ENCODE data around the gene ROCK2. TPM values are rescaled to one million over a fixed set of nuclear protein-coding genes. Genes with fewer than 3 reads are reported as not detected.
"Not testable (repeated sequence)": the region's sequence is repeated elsewhere in the genome, so short reads cannot be mapped to it uniquely, and the experiment has no call there.

Gene ROCK2
- total and polyA plus RNA-seq, 7 donors, result 15.2 to 74.8 (median 43.5) TPM

GRCh38 chr2:11174222-11174621 lies 170.2 kb downstream of the ROCK2 start:
- Histone ChIP-seq H3K36me3 (no peaks in the 10 kb centered on the region), H3K27ac (no peak overlapping the region), H3K4me1 (no peaks in the 10 kb centered on the region), H3K4me3 (no peak overlapping the region), H3K27me3 (no peaks in the 10 kb centered on the region), H3K9me3 (no peaks in the 10 kb centered on the region)
- DNase-seq, result peak; percentile 18
- intact Hi-C loops (cut with DNase I), result no loop called here
- TF ChIP-seq EP300 (IDR thresholded peaks at IDR 0.05) (no peak), POLR2AphosphoS5 (IDR thresholded peaks at IDR 0.05) (no peak), POLR2A (IDR thresholded peaks at IDR 0.05) (no peak)
- TF ChIP-seq, protein P1, sequence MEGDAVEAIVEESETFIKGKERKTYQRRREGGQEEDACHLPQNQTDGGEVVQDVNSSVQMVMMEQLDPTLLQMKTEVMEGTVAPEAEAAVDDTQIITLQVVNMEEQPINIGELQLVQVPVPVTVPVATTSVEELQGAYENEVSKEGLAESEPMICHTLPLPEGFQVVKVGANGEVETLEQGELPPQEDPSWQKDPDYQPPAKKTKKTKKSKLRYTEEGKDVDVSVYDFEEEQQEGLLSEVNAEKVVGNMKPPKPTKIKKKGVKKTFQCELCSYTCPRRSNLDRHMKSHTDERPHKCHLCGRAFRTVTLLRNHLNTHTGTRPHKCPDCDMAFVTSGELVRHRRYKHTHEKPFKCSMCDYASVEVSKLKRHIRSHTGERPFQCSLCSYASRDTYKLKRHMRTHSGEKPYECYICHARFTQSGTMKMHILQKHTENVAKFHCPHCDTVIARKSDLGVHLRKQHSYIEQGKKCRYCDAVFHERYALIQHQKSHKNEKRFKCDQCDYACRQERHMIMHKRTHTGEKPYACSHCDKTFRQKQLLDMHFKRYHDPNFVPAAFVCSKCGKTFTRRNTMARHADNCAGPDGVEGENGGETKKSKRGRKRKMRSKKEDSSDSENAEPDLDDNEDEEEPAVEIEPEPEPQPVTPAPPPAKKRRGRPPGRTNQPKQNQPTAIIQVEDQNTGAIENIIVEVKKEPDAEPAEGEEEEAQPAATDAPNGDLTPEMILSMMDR (IDR thresholded peaks at IDR 0.05), result no peak
- WGBS, 2 donors, result 95 to 96% methylated on average over 9 of the region's 9 CpGs

GRCh38 chr2:11169333-11169732 lies 175.1 kb downstream of the ROCK2 start:
- H3K9me3 ChIP-seq, result no peaks in the 10 kb centered on the region
- no peak for DNase-seq
- no peak overlapping the region for H3K27ac ChIP-seq
- H3K4me3 ChIP-seq, result no peak overlapping the region
- no peaks in the 10 kb centered on the region for H3K27me3 ChIP-seq
- H3K36me3 ChIP-seq, result no peaks in the 10 kb centered on the region
- intact Hi-C loops (cut with DNase I), result no loop called here
- WGBS, 2 donors, result 74 to 87% methylated on average over 13 of the region's 13 CpGs
- TF ChIP-seq, protein P1 (IDR thresholded peaks at IDR 0.05), result no peak
- no peak for TF ChIP-seq POLR2A (IDR thresholded peaks at IDR 0.05)
- TF ChIP-seq EP300 (IDR thresholded peaks at IDR 0.05), result no peak
- no peak for TF ChIP-seq POLR2AphosphoS5 (IDR thresholded peaks at IDR 0.05)
- H3K4me1 ChIP-seq, result no peaks in the 10 kb centered on the region

- no peak overlapping the region for H3K4me3 ChIP-seq
- H3K36me3 ChIP-seq, result no peaks in the 10 kb centered on the region
- WGBS, 2 donors, result 86 to 87% methylated on average over 9 of the region's 9 CpGs
- no peak for DNase-seq
- H3K4me1 ChIP-seq, result no peaks in the 10 kb centered on the region
- TF ChIP-seq, protein P1 (IDR thresholded peaks at IDR 0.05), result no peak
- TF ChIP-seq POLR2AphosphoS5 (IDR thresholded peaks at IDR 0.05), result no peak
- TF ChIP-seq EP300 (IDR thresholded peaks at IDR 0.05), result no peak
- no peak for TF ChIP-seq POLR2A (IDR thresholded peaks at IDR 0.05)
- no peaks in the 10 kb centered on the region for H3K9me3 ChIP-seq
- intact Hi-C loops (cut with DNase I), result no loop called here
- no peaks in the 10 kb centered on the region for H3K27me3 ChIP-seq
- no peak overlapping the region for H3K27ac ChIP-seq
Measured at GRCh38 chr2:11168488-11168887, 175.9 kb downstream of the ROCK2 start.

- TF ChIP-seq POLR2AphosphoS5 (IDR thresholded peaks at IDR 0.05) (no peak), POLR2A (IDR thresholded peaks at IDR 0.05) (no peak), EP300 (IDR thresholded peaks at IDR 0.05) (no peak)
- TF ChIP-seq, protein P1 (IDR thresholded peaks at IDR 0.05), result no peak
- Histone ChIP-seq H3K36me3 (peaks cover 0 to 7% (median 0%) of the 10 kb centered on the region in 4 donors), H3K9me3 (no peaks in the 10 kb centered on the region), H3K27me3 (no peaks in the 10 kb centered on the region), H3K4me3 (no peak overlapping the region), H3K4me1 (no peaks in the 10 kb centered on the region), H3K27ac (no peak overlapping the region)
- peak; percentile 36 for DNase-seq
- intact Hi-C loops (cut with DNase I), result no loop called here
- WGBS, 2 donors, result 90% methylated on average over 10 of the region's 10 CpGs
Measured at GRCh38 chr2:11166476-11166875, 178.0 kb downstream of the ROCK2 start.

- H3K36me3 ChIP-seq; H3K4me1 ChIP-seq; H3K27ac ChIP-seq; DNase-seq; H3K27me3 ChIP-seq; H3K9me3 ChIP-seq; H3K4me3 ChIP-seq; intact Hi-C loops (cut with DNase I): not testable (repeated sequence)
- WGBS, 2 donors, result 95 to 96% methylated on average over 28 of the region's 28 CpGs
Measured at GRCh38 chr2:11165046-11165445, 179.4 kb downstream of the ROCK2 start.

Data from sigmoid colon (tissue), 7 donors.